ENCODE data around the gene FBN2.

DNA sequence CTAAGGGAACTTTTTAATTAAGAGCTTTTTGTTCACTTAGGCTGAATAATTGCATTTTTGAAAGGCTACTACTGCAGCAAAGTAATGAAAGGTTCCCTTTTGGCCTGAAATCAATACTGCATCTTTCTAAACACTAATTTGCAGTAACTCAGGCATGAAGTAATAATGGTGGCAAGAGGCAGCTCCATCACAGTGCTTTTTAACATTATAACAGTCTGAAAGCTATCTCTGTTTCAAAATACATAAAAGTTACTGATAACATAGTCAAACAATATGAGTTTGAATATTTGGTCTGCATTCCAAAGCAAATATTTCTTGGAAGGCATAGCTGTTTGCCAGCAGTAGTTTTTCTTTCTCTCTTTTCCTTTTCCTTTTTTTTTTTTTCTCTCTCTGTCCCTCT is 113.4 kb downstream of the FBN2 start:
- TF ChIP-seq POLR2A (IDR thresholded peaks at IDR 0.05; ENCODE audit: low read depth): no peak
- TF ChIP-seq, protein P1, sequence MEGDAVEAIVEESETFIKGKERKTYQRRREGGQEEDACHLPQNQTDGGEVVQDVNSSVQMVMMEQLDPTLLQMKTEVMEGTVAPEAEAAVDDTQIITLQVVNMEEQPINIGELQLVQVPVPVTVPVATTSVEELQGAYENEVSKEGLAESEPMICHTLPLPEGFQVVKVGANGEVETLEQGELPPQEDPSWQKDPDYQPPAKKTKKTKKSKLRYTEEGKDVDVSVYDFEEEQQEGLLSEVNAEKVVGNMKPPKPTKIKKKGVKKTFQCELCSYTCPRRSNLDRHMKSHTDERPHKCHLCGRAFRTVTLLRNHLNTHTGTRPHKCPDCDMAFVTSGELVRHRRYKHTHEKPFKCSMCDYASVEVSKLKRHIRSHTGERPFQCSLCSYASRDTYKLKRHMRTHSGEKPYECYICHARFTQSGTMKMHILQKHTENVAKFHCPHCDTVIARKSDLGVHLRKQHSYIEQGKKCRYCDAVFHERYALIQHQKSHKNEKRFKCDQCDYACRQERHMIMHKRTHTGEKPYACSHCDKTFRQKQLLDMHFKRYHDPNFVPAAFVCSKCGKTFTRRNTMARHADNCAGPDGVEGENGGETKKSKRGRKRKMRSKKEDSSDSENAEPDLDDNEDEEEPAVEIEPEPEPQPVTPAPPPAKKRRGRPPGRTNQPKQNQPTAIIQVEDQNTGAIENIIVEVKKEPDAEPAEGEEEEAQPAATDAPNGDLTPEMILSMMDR (IDR thresholded peaks at IDR 0.05): no peak
- no peak for TF ChIP-seq EP300 (IDR thresholded peaks at IDR 0.05)
- TF ChIP-seq POLR2AphosphoS5 (IDR thresholded peaks at IDR 0.05): no peak

Data from esophagus muscularis mucosa (tissue), 4 donors.